ENCODE results near the gene MRI1. TPM values are rescaled to one million over a fixed set of nuclear protein-coding genes. Genes with fewer than 3 reads are reported as not detected.

Gene MRI1
- polyA plus RNA-seq, 3 donors, result 3.8 to 48.9 (median 4.4) TPM

DNA sequence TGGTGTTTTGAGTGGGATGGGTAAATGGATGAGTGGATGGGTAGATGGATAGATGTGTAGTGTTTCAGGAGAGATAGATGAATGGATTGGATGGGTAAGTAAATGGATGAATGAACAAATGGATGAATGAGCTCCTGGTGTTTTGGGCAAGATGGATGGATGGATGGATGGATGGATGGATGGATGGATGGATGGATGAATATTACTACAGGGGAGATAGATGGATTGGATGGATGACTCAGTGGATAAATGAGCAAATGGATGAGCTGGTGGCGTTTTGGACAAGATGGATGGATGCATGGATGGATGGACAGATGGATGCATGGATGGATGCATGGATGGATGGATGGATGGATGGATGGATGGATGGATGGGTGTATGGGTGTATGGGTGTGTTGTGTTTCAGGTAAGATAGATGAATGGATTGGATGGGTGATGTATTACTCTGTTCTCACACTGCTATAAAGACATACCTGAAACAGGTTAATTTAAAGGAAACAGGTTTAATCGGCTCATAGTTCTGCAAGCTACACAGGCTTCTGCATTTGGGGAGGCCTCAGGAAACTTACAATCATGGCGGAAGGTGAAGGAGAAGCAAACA is 43.2 kb downstream of the MRI1 start:
- Histone ChIP-seq H3K4me3 (replicated peaks in 1 of 3; ENCODE audit: low read depth in 2 of 3, low read length in 3 of 3) (no peak overlapping the region), H4K20me1 (ENCODE audit: insufficient read depth, low read length) (no peaks in the 10 kb centered on the region), H3K79me2 (ENCODE audit: insufficient read depth, low read length) (no peaks in the 10 kb centered on the region), H3K9me3 (replicated peaks in 1 of 2; ENCODE audit: control insufficient read depth in 1 of 2, insufficient read depth in 1 of 2, low read length in 2 of 2) (no peaks in the 10 kb centered on the region), H3K9ac (ENCODE audit: insufficient read depth, low read length, poor library complexity, severe bottlenecking) (no peak overlapping the region), H3K36me3 (replicated peaks in 1 of 2; ENCODE audit: control insufficient read depth in 1 of 2, insufficient read depth in 2 of 2, low read length in 2 of 2) (peaks cover 6 to 24% of the 10 kb centered on the region in 2 donors), H2AFZ (ENCODE audit: insufficient read depth, low read depth, low read length, poor library complexity, severe bottlenecking) (no peak overlapping the region), H3K4me1 (ENCODE audit: control insufficient read depth in 1 of 2, insufficient read depth in 2 of 2, low read length in 2 of 2) (no peaks in the 10 kb centered on the region), H3K4me2 (replicated peaks; ENCODE audit: extremely low read depth, low read length, poor library complexity, severe bottlenecking) (no peak overlapping the region), H3K27me3 (ENCODE audit: control insufficient read depth in 2 of 2, insufficient read depth in 2 of 2, low read length in 2 of 2) (no peaks in the 10 kb centered on the region), H3K27ac (ENCODE audit: low read depth in 1 of 2, low read length in 2 of 2) (no peak overlapping the region)
- Mint-ChIP-seq H3K27ac (no peak overlapping the region), H3K27me3 (ENCODE audit: low read depth in 3 of 3) (no peaks in the 10 kb centered on the region), H3K36me3 (peaks cover 14 to 35% of the 10 kb centered on the region in 2 donors), H3K4me1 (no peaks in the 10 kb centered on the region), H3K4me3 (no peak overlapping the region), H3K9me3 (peaks cover 0 to 2% (median 0%) of the 10 kb centered on the region in 7 donors)
- intact Hi-C loops (cut with micrococcal nuclease), result no loop called here
- TF ChIP-seq, protein P1, sequence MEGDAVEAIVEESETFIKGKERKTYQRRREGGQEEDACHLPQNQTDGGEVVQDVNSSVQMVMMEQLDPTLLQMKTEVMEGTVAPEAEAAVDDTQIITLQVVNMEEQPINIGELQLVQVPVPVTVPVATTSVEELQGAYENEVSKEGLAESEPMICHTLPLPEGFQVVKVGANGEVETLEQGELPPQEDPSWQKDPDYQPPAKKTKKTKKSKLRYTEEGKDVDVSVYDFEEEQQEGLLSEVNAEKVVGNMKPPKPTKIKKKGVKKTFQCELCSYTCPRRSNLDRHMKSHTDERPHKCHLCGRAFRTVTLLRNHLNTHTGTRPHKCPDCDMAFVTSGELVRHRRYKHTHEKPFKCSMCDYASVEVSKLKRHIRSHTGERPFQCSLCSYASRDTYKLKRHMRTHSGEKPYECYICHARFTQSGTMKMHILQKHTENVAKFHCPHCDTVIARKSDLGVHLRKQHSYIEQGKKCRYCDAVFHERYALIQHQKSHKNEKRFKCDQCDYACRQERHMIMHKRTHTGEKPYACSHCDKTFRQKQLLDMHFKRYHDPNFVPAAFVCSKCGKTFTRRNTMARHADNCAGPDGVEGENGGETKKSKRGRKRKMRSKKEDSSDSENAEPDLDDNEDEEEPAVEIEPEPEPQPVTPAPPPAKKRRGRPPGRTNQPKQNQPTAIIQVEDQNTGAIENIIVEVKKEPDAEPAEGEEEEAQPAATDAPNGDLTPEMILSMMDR (IDR thresholded peaks at IDR 0.05), result no peak
- WGBS (ENCODE audit: insufficient coverage), result 93% methylated on average over 3 of the region's 3 CpGs
- DNase-seq, result no peak

DNA sequence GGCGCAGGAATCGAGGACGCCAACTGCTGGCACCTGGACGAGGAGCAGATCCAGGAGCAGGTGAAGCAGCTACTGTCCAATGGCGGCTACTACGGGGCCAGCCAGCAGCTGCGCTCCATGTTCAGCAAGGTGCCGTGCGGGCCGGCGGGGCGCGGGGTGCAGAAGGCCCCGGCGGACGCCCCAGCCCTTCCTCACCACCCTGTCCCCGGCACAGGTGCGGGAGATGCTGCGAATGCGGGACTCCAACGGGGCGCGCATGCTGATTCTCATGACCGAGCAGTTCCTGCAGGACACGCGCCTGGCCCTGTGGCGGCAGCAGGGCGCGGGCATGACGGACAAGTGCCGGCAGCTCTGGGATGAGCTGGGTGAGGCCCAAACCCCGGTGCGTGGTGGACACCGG is 44.5 kb downstream of the MRI1 start:
- Mint-ChIP-seq H3K27me3 (ENCODE audit: low read depth in 3 of 3) (no peaks in the 10 kb centered on the region), H3K36me3 (peaks cover 22 to 43% of the 10 kb centered on the region in 2 donors), H3K4me3 (no peak overlapping the region), H3K27ac (no peak overlapping the region), H3K9me3 (peaks cover 0 to 3% (median 0%) of the 10 kb centered on the region in 7 donors), H3K4me1 (peaks cover 6% of the 10 kb centered on the region)
- H3K4me2 ChIP-seq (replicated peaks; ENCODE audit: extremely low read depth, low read length, poor library complexity, severe bottlenecking), result no peak overlapping the region
- no peak overlapping the region for H3K27ac ChIP-seq (ENCODE audit: low read depth in 1 of 2, low read length in 2 of 2)
- peaks cover 6 to 29% of the 10 kb centered on the region in 2 donors for H3K36me3 ChIP-seq (replicated peaks in 1 of 2; ENCODE audit: control insufficient read depth in 1 of 2, insufficient read depth in 2 of 2, low read length in 2 of 2)
- intact Hi-C loops (cut with micrococcal nuclease), result no loop called here
- H2AFZ ChIP-seq (ENCODE audit: insufficient read depth, low read depth, low read length, poor library complexity, severe bottlenecking), result no peak overlapping the region
- no peak overlapping the region for H3K9ac ChIP-seq (ENCODE audit: insufficient read depth, low read length, poor library complexity, severe bottlenecking)
- H3K79me2 ChIP-seq (ENCODE audit: insufficient read depth, low read length), result no peaks in the 10 kb centered on the region
- no peaks in the 10 kb centered on the region for H3K27me3 ChIP-seq (ENCODE audit: control insufficient read depth in 2 of 2, insufficient read depth in 2 of 2, low read length in 2 of 2)
- TF ChIP-seq, protein P1 (IDR thresholded peaks at IDR 0.05), result no peak
- H4K20me1 ChIP-seq (ENCODE audit: insufficient read depth, low read length), result no peaks in the 10 kb centered on the region
- DNase-seq, result no peak
- no peaks in the 10 kb centered on the region for H3K9me3 ChIP-seq (replicated peaks in 1 of 2; ENCODE audit: control insufficient read depth in 1 of 2, insufficient read depth in 1 of 2, low read length in 2 of 2)
- no peak overlapping the region for H3K4me3 ChIP-seq (replicated peaks in 1 of 3; ENCODE audit: low read depth in 2 of 3, low read length in 3 of 3)
- 97% methylated on average over 32 of the region's 34 CpGs for WGBS (ENCODE audit: insufficient coverage)
- H3K4me1 ChIP-seq (ENCODE audit: control insufficient read depth in 1 of 2, insufficient read depth in 2 of 2, low read length in 2 of 2), result peaks cover 0 to 1% of the 10 kb centered on the region in 2 donors
